K562 (cell line): Measurements from ENCODE around the gene TSPYL6. TPM values are rescaled to one million over a fixed set of nuclear protein-coding genes. Genes with fewer than 3 reads are reported as not detected.

ENCODE experiments used
- ATAC-seq: fragments of 200-7000 bp; cut with Tn5 transposase; 3 replicates; pipeline ENCODE4 v1.9.1; 2020; ENCODE audit warnings: moderate library complexity
- BruUV-seq: library from RNA; stranded (reverse); fragments of 400-500 nt; replicated peaks from 2 replicates; lab custom pipeline; 2021; lab: Mats Ljungman, UMichigan
- CTCF ChIA-PET: fragments of 300-600 bp; formaldehyde crosslinking; extraction: SDS; loops from one replicate; lab custom pipeline; 2021; ENCODE audit warnings: low intra/inter-chr PET ratio; lab: Yijun Ruan, JAX
- POLR2A ChIA-PET: fragments of 300-600, 350-650 bp; sonication (Branson Sonifier 250); formaldehyde crosslinking; extraction: SDS; loops from one replicate; lab custom pipeline; 2021; ENCODE audit warnings: antibody characterized with exemption, inconsistent platforms; lab: Yijun Ruan, JAX
- DNase-seq, 4 experiments: peaks; one replicate each; pipeline versions ENCODE4 v3.0.0 to v3.0.0-alpha.2; 2011 to 2018; ENCODE audit warnings: low spot score in 3 of 4, mixed read lengths in 3 of 4; ENCODE audit errors: extremely low read depth in 1 of 4
- FAIRE-seq: peaks from 2 replicates; lab custom pipeline; 2011; peaks lifted over from hg19 to GRCh38; lab: Jason Lieb, UNC
- H2AFZ ChIP-seq: 2 replicates; pipeline ENCODE4 v1.6.0; 2011; ENCODE audit warnings: low read depth, low read length, control low read depth, inconsistent platforms
- H3K27ac ChIP-seq: fragments of 200-600 bp; 3 replicates; pipeline ENCODE4 v1.8.0; 2011; ENCODE audit warnings: low read depth, mild to moderate bottlenecking, control low read depth, inconsistent platforms, low read length, moderate library complexity, mixed read lengths; ENCODE audit errors: extremely low read depth
- H3K27me3 ChIP-seq, 2 experiments: fragments of 300-600 bp in 1 of 2; 2 replicates in 1 of 2; 3 replicates in 1 of 2; pipeline versions ENCODE4 v1.6.0 to v1.8.0; 2011; ENCODE audit warnings: inconsistent platforms in 2 of 2, low read length in 2 of 2, mild to moderate bottlenecking in 1 of 2, mixed read lengths in 1 of 2, moderate library complexity in 1 of 2; ENCODE audit not compliant: control insufficient read depth in 2 of 2, insufficient read depth in 2 of 2
- H3K36me3 ChIP-seq: fragments of 300-600 bp; 3 replicates; pipeline ENCODE4 v1.8.0; 2011; ENCODE audit warnings: mild to moderate bottlenecking, low read length, inconsistent platforms; ENCODE audit not compliant: control insufficient read depth, insufficient read depth
- H3K4me1 ChIP-seq, 2 experiments: fragments of 200-600 bp in 1 of 2; replicated peaks in 1 of 2; 2 replicates in 1 of 2; 3 replicates in 1 of 2; pipeline versions ENCODE4 v1.5.1 to v1.8.0; 2011; ENCODE audit warnings: inconsistent platforms in 2 of 2, low read length in 2 of 2, mild to moderate bottlenecking in 1 of 2, mixed read lengths in 1 of 2, moderate library complexity in 1 of 2; ENCODE audit not compliant: control insufficient read depth in 2 of 2, insufficient read depth in 2 of 2
- H3K4me2 ChIP-seq: 2 replicates; pipeline ENCODE4 v1.6.1; 2011; ENCODE audit warnings: low read length, control low read depth, inconsistent platforms, mixed read lengths; ENCODE audit not compliant: insufficient read depth
- H3K4me3 ChIP-seq: fragments of 200-600 bp; sonication (generic), shearing (Covaris generic); 2 replicates; pipeline ENCODE4 v1.5.1; 2016; ENCODE audit warnings: control low read depth, inconsistent platforms
- H3K79me2 ChIP-seq: fragments of 200-600 bp; 3 replicates; pipeline ENCODE4 v1.8.0; 2011; ENCODE audit warnings: low read length, inconsistent platforms; ENCODE audit not compliant: control insufficient read depth, insufficient read depth
- H3K9ac ChIP-seq, 2 experiments: 2 replicates each; pipeline versions ENCODE4 v1.6.0 to v1.6.1; 2011; ENCODE audit warnings: low read depth in 2 of 2, low read length in 2 of 2, control low read depth in 1 of 2, inconsistent platforms in 1 of 2, mild to moderate bottlenecking in 1 of 2, mixed read lengths in 1 of 2; ENCODE audit not compliant: insufficient read depth in 1 of 2
- H3K9me1 ChIP-seq: one replicate; pipeline ENCODE4 v1.6.0; 2011; ENCODE audit warnings: inconsistent platforms, mild to moderate bottlenecking, low read length, moderate library complexity; ENCODE audit not compliant: control insufficient read depth, insufficient read depth
- H3K9me3 ChIP-seq: replicated peaks from 2 replicates; pipeline ENCODE4 v1.5.1; 2011; ENCODE audit warnings: low read depth, low read length, inconsistent platforms; ENCODE audit not compliant: control insufficient read depth, insufficient read depth
- H4K20me1 ChIP-seq: replicated peaks from 2 replicates; pipeline ENCODE4 v1.6.1; 2011; ENCODE audit warnings: low read length, inconsistent platforms, mixed read lengths; ENCODE audit not compliant: control insufficient read depth, insufficient read depth
- MITF ChIP-seq: IDR thresholded peaks from 2 replicates; pipeline ENCODE4 v1.6.1; 2014; ENCODE audit warnings: antibody characterized with exemption
- TARDBP ChIP-seq: fragments of 450-650 bp; IDR thresholded peaks from 2 replicates; pipeline ENCODE4 v1.6.1; 2016
- U2AF2 ChIP-seq: fragments of 200-400 bp; formaldehyde crosslinking; optimal IDR thresholded peaks from 2 replicates; pipeline ENCODE3; 2017; ENCODE audit warnings: low read depth, mild to moderate bottlenecking, low read length
- ZC3H11A ChIP-seq: IDR thresholded peaks from 2 replicates; pipeline ENCODE4 v1.6.1; 2012; ENCODE audit warnings: low read depth, low read length, improper control_type of control experiment
- ZKSCAN1 ChIP-seq: fragments of 150-350 bp; IDR thresholded peaks from 2 replicates; pipeline ENCODE4 v1.6.1; 2016; ENCODE audit warnings: low read depth, low read length
- ZNF165 ChIP-seq: fragments of 250-450 bp; sonication (Bioruptor Pico); IDR thresholded peaks from 2 replicates; pipeline ENCODE4 v1.4.0; 2020; ENCODE audit warnings: borderline replicate concordance
- ZNF3 ChIP-seq: fragments of 250-450 bp; sonication (Bioruptor Pico); IDR thresholded peaks from 2 replicates; pipeline ENCODE4 v1.5.0; 2021; ENCODE audit warnings: mild to moderate bottlenecking, moderate library complexity
- ZNF449 ChIP-seq: fragments of 250-450 bp; sonication (Bioruptor Pico); IDR thresholded peaks from 2 replicates; pipeline ENCODE4 v1.8.0; 2022; ENCODE audit warnings: moderate library complexity, mild to moderate bottlenecking, inconsistent platforms
- ZNF609 ChIP-seq: sonication (generic); formaldehyde crosslinking; IDR thresholded peaks from 2 replicates; pipeline ENCODE4 v1.8.1; 2023; ENCODE audit warnings: missing genetic modification reagents, mild to moderate bottlenecking, borderline replicate concordance
- ZNF75A ChIP-seq: fragments of 450-650 bp; formaldehyde crosslinking; IDR thresholded peaks from 2 replicates; pipeline ENCODE4 v1.4.0; 2020; ENCODE audit warnings: mild to moderate bottlenecking
- WGBS: fragments of 100-300 bp; shearing (Covaris generic); methylation state at CpG from one replicate; pipeline ENCODE4 v1.1.6; 2016; ENCODE audit warnings: low coverage, mixed read lengths; ENCODE audit not compliant: insufficient coverage; ENCODE audit errors: missing lambda C conversion rate; 5-methylcytosine and 5-hydroxymethylcytosine counted together
- in situ Hi-C: fragments of 300-500 bp; cut with MboI; formaldehyde crosslinking; loops from 4 replicates; pipeline ENCODE4 v1.15.0; 2018; ENCODE audit warnings: inconsistent platforms, mixed read lengths
- intact Hi-C: fragments of 100-400 bp; cut with micrococcal nuclease; formaldehyde crosslinking; loops from 2 replicates; pipeline ENCODE4 v1.14.2; 2022
- polyA plus RNA-seq, 8 experiments: library from polyadenylated mRNA; depleted of rRNA in 4 of 8; stranded (reverse) in 5 of 8; unstranded in 3 of 8; fragments of >200 nt; fragmentation: Nextera tagmentation in 2 of 8; fragmentation: Illumina TruSeq in 1 of 8; extraction: Ambion mirVana in 2 of 8; extraction: Trizol in 1 of 8; gene quantifications; 2 replicates each; pipeline versions ENCODE4 v1.2.1 to v1.2.3, GENCODE V29; 2011 to 2014; ENCODE audit warnings: inconsistent platforms in 1 of 8, missing spikeins in 1 of 8
- total RNA-seq, 7 experiments: library from RNA; depleted of rRNA in 6 of 7; stranded (reverse); fragments of >200 nt in 6 of 7; fragmentation: Illumina TruSeq in 2 of 7; extraction: Trizol in 2 of 7; gene quantifications; 2 replicates each; pipeline versions ENCODE4 v1.2.1 to v1.2.3, GENCODE V29; 2011 to 2021; ENCODE audit warnings: low replicate concordance in 1 of 7
- TF ChIP-seq, protein P1 (sequence below): fragments of 450-650 bp; IDR thresholded peaks from 2 replicates; pipeline ENCODE4 v1.6.1; 2016; ENCODE audit warnings: mild to moderate bottlenecking

The TSPYL6 gene
- total and polyA plus RNA-seq, 9 of the 15 experiments (the other 6 are each of a cell fraction or from before 2014, with no cell fraction given) = 1.5 to 10.1 (median 7.6) TPM

GRCh38 chr2:54224997-54225396, 31.0 kb downstream of the TSPYL6 start:
- BruUV-seq = no TSS peak
- no peaks in the 10 kb centered on the region; the same call in 2 of the 3 replicates for H3K36me3 ChIP-seq
- 38% methylated on average over 2 of the region's 2 CpGs for WGBS
- no peaks in the 10 kb centered on the region for H3K9me1 ChIP-seq
- peaks cover 0 to 5% of the 10 kb centered on the region in 2 experiments; a peak in 2 of 5 replicates for H3K4me1 ChIP-seq
- no peak overlapping the region for H3K4me2 ChIP-seq
- ATAC-seq = no peak
- no peak overlapping the region for H3K4me3 ChIP-seq
- no peaks in the 10 kb centered on the region for H3K9me3 ChIP-seq
- ChIA-PET POLR2A (no interaction called here), CTCF (no interaction called here)
- DNase-seq = no peak
- no peak overlapping the region for H3K27ac ChIP-seq
- no peaks in the 10 kb centered on the region; a peak in 1 of 5 replicates for H3K27me3 ChIP-seq
- H3K79me2 ChIP-seq = peaks cover 13% of the 10 kb centered on the region; the same call in 2 of the 3 replicates
- intact Hi-C loops = no loop called here
- no peak overlapping the region for H2AFZ ChIP-seq
- FAIRE-seq = no peak
- H3K9ac ChIP-seq = no peak overlapping the region
- in situ Hi-C loops = no loop called here
- H4K20me1 ChIP-seq = no peaks in the 10 kb centered on the region
- TF ChIP-seq ZNF609 (CRISPR knock-in tag) (no peak), U2AF2 (no peak), ZC3H11A (no peak), ZNF3 (CRISPR knock-in tag) (no peak), ZNF75A (CRISPR knock-in tag) (no peak), ZNF165 (CRISPR knock-in tag) (no peak), ZKSCAN1 (no peak), MITF (no peak), ZNF449 (no peak), TARDBP (no peak)
- TF ChIP-seq, protein P1, sequence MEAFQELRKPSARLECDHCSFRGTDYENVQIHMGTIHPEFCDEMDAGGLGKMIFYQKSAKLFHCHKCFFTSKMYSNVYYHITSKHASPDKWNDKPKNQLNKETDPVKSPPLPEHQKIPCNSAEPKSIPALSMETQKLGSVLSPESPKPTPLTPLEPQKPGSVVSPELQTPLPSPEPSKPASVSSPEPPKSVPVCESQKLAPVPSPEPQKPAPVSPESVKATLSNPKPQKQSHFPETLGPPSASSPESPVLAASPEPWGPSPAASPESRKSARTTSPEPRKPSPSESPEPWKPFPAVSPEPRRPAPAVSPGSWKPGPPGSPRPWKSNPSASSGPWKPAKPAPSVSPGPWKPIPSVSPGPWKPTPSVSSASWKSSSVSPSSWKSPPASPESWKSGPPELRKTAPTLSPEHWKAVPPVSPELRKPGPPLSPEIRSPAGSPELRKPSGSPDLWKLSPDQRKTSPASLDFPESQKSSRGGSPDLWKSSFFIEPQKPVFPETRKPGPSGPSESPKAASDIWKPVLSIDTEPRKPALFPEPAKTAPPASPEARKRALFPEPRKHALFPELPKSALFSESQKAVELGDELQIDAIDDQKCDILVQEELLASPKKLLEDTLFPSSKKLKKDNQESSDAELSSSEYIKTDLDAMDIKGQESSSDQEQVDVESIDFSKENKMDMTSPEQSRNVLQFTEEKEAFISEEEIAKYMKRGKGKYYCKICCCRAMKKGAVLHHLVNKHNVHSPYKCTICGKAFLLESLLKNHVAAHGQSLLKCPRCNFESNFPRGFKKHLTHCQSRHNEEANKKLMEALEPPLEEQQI = no peak
